Activated T-helper 2 cell treated with anti-CD3 and anti-CD28 coated beads, Interferon-gamma antibody, Interleukin-2, Interleukin-4, amounts not matched to agents 10 μg/mL and 5 μg/mL and 100 μg/mL, durations not matched to agents 14 hours and 24 hours and 36 hours (primary cell): ENCODE results near the gene TTYH2. TPM values are rescaled to one million over a fixed set of nuclear protein-coding genes. Genes with fewer than 3 reads are reported as not detected.
"Not testable (repeated sequence)": the region's sequence is repeated elsewhere in the genome, so short reads cannot be mapped to it uniquely, and the experiment has no call there.

Source experiments
- DNase-seq: peaks from one replicate; pipeline ENCODE4 v3.0.0; 2021; ENCODE audit warnings: low spot score
- H3K27ac Mint-ChIP-seq: one replicate; pipeline ENCODE4 v1.8.0; 2021; ENCODE audit warnings: mixed read lengths
- H3K27me3 Mint-ChIP-seq: one replicate; pipeline ENCODE4 v1.8.0; 2021; ENCODE audit warnings: low read depth, mixed read lengths
- H3K36me3 Mint-ChIP-seq: one replicate; pipeline ENCODE4 v1.8.0; 2021; ENCODE audit warnings: low read depth, mixed read lengths
- H3K4me1 Mint-ChIP-seq: one replicate; pipeline ENCODE4 v1.8.0; 2021; ENCODE audit warnings: low read depth, mixed read lengths
- H3K4me3 Mint-ChIP-seq: one replicate; pipeline ENCODE4 v1.8.0; 2021; ENCODE audit warnings: low read depth, mild to moderate bottlenecking, moderate library complexity, mixed read lengths
- H3K9me3 Mint-ChIP-seq: one replicate; pipeline ENCODE4 v1.8.0; 2021; ENCODE audit warnings: mixed read lengths
- intact Hi-C: fragments of 100-400 bp; cut with micrococcal nuclease; formaldehyde crosslinking; loops from one replicate; pipeline ENCODE4 v1.15.1; 2023
- total RNA-seq: library from RNA; stranded (reverse); gene quantifications from 2 replicates; pipeline ENCODE4 v1.2.3, GENCODE V29; 2022

The TTYH2 gene
- total RNA-seq, 1 donor from 2014 or later: 17.0 TPM

DNA sequence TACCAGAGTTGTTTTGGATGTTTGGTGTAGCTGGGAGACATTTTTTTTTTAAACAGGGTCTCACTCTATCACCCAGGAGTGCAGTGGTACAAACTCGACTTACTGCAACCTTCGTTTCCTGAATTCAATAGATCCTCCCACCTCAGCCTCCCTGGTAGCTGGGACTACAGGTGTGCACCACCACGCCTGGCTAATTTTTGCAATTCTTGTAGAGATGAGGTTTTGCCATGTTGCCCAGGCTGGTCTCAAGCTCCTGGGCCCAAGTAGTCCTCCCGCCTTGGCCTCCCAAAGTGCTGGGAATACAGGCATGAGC is 68.9 kb downstream of the TTYH2 start:
- H3K4me3 Mint-ChIP-seq, H3K36me3 Mint-ChIP-seq, H3K9me3 Mint-ChIP-seq, H3K27me3 Mint-ChIP-seq, DNase-seq: not testable (repeated sequence)
- H3K4me1 Mint-ChIP-seq: peaks cover 51% of the 10 kb centered on the region
- intact Hi-C loops: loop anchor here (2.0 to 5.0 kb wide), 3 partner anchors 71 to 460 kb away; no protein-coding TSS in a partner anchor
- peak overlapping the region; percentile 98 for H3K27ac Mint-ChIP-seq

GRCh38 chr17:74282587-74283370 is 69.4 kb downstream of the TTYH2 start:
- peak; percentile 63 for DNase-seq
- peaks cover 8% of the 10 kb centered on the region for H3K36me3 Mint-ChIP-seq
- peak overlapping the region; percentile 98 for H3K27ac Mint-ChIP-seq
- peaks cover 50% of the 10 kb centered on the region for H3K4me1 Mint-ChIP-seq
- intact Hi-C loops: loop anchor here (1.0 to 5.0 kb wide), 4 partner anchors 16 to 460 kb away; no protein-coding TSS in a partner anchor
- peak overlapping the region; percentile 49 for H3K4me3 Mint-ChIP-seq
- no peaks in the 10 kb centered on the region for H3K9me3 Mint-ChIP-seq
- no peaks in the 10 kb centered on the region for H3K27me3 Mint-ChIP-seq

DNA sequence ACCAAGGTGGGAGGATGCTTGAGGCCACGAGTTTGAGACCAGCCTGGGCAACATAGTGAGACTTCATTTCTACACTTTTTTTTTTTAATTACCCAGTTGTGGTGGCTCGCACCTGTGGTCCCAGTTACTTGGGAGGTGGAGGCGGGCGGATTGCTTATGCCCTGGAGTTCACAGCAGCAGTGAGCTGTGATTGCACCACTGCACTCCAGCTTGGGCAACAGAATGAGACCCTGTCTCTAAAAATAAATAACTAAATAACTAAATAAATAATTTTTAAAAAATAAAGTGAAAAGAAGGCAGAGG is 70.0 kb downstream of the TTYH2 start:
- Mint-ChIP-seq H3K4me3 (no peak overlapping the region), H3K27ac (peak overlapping the region; percentile 98), H3K36me3 (peaks cover 4% of the 10 kb centered on the region), H3K4me1 (peaks cover 50% of the 10 kb centered on the region), H3K9me3 (no peaks in the 10 kb centered on the region), H3K27me3 (no peaks in the 10 kb centered on the region)
- no peak for DNase-seq
- intact Hi-C loops: loop anchor here (1.0 to 5.0 kb wide), 4 partner anchors 15 to 459 kb away; no protein-coding TSS in a partner anchor

DNA sequence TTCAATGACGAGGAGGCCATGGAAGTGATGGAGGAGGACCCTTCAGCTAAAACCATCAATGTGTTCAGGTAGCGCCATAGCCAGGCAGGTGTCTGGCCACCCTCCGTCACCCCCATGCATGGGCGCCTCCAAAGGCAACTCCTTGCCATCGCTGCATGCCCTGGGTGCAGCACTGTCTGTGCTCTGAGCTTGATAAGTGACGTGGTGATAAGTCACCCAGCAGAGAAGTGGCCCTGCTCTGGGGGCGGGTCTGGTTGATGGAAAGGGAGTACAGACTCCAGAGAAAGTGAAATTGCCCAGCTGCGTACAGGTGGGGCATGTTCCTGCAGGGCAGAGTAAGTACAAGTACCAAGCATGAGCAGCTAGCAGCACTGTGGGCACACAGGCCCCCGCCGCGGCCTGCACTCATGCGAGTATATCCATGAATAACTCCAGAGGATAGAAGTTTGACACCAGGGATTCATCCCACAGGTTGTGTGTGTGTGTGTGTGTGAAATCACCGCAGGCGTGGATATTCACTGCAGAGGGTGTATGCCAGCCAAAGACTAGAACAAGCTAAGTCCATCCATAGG is 73.7 kb downstream of the TTYH2 start:
- intact Hi-C loops: no loop called here
- no peaks in the 10 kb centered on the region for H3K9me3 Mint-ChIP-seq

DNA sequence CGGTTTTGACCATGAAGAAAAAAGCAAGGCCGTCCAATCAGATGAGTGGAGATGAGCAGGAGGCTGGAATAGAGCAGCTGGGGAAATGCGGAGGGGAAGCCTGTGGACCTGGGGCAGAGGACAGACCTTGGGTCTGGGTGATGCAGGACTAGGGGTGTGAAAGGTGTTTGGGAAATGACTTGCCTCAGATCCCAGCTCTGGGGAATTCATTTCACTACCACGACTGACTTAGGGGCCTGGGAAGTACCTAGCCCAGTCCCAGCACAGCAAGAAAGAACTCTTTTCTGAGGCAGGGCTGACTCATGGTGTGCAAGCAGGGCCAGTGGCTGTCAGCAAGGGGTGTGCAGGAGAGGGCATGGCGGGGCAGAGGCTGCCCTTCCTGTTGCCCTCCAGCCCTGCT is 75.4 kb downstream of the TTYH2 start:
- H3K9me3 Mint-ChIP-seq: no peaks in the 10 kb centered on the region
- H3K4me3 Mint-ChIP-seq: no peak overlapping the region
- intact Hi-C loops: no loop called here
- H3K36me3 Mint-ChIP-seq: no peaks in the 10 kb centered on the region
- H3K27me3 Mint-ChIP-seq: no peaks in the 10 kb centered on the region
- peaks cover 38% of the 10 kb centered on the region for H3K4me1 Mint-ChIP-seq
- no peak for DNase-seq
- peak overlapping the region; percentile 64 for H3K27ac Mint-ChIP-seq

More for the DNA sequence above, 73.7 kb downstream of the TTYH2 start:
- Mint-ChIP-seq H3K4me3 (no peak overlapping the region), H3K36me3 (no peaks in the 10 kb centered on the region), H3K27me3 (no peaks in the 10 kb centered on the region), H3K27ac (no peak overlapping the region), H3K4me1 (peaks cover 47% of the 10 kb centered on the region)
- no peak for DNase-seq

DNA sequence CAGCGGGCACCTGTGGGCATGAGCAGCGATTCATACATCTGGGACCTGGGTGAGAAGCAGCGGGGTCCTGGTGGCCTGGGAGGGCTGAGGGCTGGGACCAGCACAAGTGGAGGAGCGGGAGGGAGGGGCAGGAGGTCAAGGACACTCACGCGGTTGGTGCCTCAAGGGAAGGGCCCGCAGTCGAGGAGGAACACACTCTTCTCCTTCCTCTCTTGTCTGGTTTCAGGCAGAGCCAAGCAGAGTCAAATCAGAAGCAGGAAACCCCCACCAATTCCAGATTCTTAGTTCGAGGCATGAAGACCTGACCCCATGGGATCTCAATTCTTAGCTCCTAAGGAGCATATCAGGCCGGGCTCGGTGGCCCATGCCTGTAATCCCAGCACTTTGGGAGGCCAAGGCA is 76.3 kb downstream of the TTYH2 start:
- DNase-seq: no peak
- H3K4me3 Mint-ChIP-seq: no peak overlapping the region
- intact Hi-C loops: no loop called here
- peak overlapping the region; percentile 64 for H3K27ac Mint-ChIP-seq
- H3K4me1 Mint-ChIP-seq: peaks cover 36% of the 10 kb centered on the region
- peaks cover 2% of the 10 kb centered on the region for H3K9me3 Mint-ChIP-seq
- H3K36me3 Mint-ChIP-seq: no peaks in the 10 kb centered on the region
- no peaks in the 10 kb centered on the region for H3K27me3 Mint-ChIP-seq

- Mint-ChIP-seq H3K4me1 (peaks cover 29% of the 10 kb centered on the region), H3K27ac (no peak overlapping the region), H3K27me3 (no peaks in the 10 kb centered on the region), H3K9me3 (peaks cover 4% of the 10 kb centered on the region), H3K4me3 (no peak overlapping the region), H3K36me3 (no peaks in the 10 kb centered on the region)
- DNase-seq: no peak
- intact Hi-C loops: no loop called here
Observed at GRCh38 chr17:74290340-74290739, 77.0 kb downstream of the TTYH2 start.

DNA sequence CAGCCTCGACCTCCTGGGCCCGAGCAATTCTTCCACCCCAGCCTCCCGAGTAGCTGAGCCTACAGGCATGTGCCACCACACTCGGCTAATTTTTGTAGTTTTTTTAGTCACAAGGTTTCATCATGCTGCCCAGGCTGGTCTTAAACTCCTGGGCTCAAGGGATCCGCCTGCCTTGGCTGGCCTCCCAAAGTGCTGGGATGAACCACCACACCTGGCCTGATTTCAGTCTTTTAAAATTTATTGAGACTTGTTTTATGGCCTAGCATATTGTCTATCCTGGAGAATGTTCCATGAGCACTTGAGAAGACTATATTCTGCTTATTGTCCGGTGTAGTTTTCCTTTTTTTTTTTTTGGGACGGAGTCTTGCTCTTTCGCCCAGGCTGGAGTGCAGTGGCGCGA is 79.1 kb downstream of the TTYH2 start:
- no peak for DNase-seq
- intact Hi-C loops: no loop called here

DNA sequence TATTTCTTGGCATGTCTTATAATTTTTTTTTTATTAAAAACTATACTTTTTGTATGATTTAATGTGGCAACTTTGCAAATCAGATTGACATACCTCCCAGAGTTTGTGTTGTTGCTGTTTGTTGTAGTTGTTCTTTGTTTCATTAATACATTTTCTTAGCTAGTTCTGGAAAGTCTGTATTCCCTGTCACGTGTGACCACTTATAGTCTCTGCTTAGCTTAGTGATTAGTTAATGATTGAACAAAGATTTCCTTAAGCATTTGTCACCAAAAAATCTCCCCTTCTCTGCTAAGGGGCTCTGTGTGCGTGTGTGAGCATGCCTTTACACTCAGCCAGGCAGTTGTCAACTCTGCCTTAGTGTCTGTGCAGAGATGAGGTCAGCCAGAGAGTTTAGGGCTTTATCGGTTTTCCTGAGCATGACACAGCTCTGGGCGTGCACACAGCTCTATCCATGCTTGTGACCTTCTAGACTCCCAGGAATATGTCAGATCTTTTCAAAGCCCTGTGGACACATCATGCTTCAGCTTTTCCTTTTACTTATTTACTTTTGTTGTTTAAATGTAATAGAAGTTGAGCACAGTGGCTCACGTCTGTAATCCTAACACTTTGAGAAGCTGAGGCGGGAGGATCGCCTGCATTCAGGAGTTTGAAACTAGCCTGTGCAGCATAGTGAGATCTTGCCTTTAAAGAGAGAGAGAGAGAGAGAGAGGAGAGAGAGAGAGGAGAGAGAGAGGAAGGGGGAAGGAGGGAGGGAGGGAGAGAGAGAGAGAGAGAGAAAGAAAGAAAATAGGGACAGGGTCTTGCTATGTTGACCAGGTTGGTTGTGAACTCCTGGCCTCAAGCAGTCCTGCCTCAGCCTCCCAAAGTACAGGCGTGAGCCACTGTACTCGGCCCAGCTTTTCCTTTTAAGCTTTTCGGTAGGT is 82.5 kb downstream of the TTYH2 start:
- peaks cover 4% of the 10 kb centered on the region for H3K9me3 Mint-ChIP-seq
- H3K27ac Mint-ChIP-seq: no peak overlapping the region
- intact Hi-C loops: loop anchor here (2.0 to 5.0 kb wide), 2 partner anchors 83 to 161 kb away; partner anchors contain the start of gene TTYH2
- no peak overlapping the region for H3K4me3 Mint-ChIP-seq
- no peaks in the 10 kb centered on the region for H3K36me3 Mint-ChIP-seq
- no peak for DNase-seq
- peaks cover 17% of the 10 kb centered on the region for H3K4me1 Mint-ChIP-seq
- H3K27me3 Mint-ChIP-seq: peaks cover 4% of the 10 kb centered on the region

More for the DNA sequence above, 79.1 kb downstream of the TTYH2 start:
- peaks cover 4% of the 10 kb centered on the region for H3K9me3 Mint-ChIP-seq
- no peak overlapping the region for H3K4me3 Mint-ChIP-seq
- peaks cover 31% of the 10 kb centered on the region for H3K4me1 Mint-ChIP-seq
- no peaks in the 10 kb centered on the region for H3K36me3 Mint-ChIP-seq
- no peak overlapping the region for H3K27ac Mint-ChIP-seq
- no peaks in the 10 kb centered on the region for H3K27me3 Mint-ChIP-seq

GRCh38 chr17:74296548-74296936 is 83.2 kb downstream of the TTYH2 start:
- peaks cover 4% of the 10 kb centered on the region for H3K9me3 Mint-ChIP-seq
- no peaks in the 10 kb centered on the region for H3K36me3 Mint-ChIP-seq
- peaks cover 23% of the 10 kb centered on the region for H3K4me1 Mint-ChIP-seq
- no peak overlapping the region for H3K4me3 Mint-ChIP-seq
- no peak overlapping the region for H3K27ac Mint-ChIP-seq
- peak; percentile 32 for DNase-seq
- intact Hi-C loops: loop anchor here (2.0 to 5.0 kb wide), 2 partner anchors 84 to 161 kb away; partner anchors contain the start of gene TTYH2
- peaks cover 4% of the 10 kb centered on the region for H3K27me3 Mint-ChIP-seq

DNA sequence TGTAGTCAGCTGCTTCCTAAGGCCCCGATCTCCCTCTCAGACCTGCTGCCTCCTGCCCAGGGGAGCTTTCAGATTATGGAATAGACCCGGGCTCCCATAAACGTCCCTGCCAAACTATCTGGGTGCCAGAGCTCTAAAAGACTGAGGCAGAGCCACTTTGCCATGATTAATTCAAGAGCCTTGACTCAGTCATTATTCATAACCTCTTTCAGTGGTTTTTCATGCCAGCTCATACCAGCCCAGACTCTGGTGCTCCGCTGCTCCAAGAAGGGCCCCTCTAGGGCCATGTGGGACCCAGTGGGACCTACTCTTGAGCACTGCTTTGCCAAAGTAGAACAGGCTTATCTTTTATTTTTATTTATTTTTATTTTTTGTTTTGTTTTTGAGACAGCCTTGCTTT is 84.6 kb downstream of the TTYH2 start:
- intact Hi-C loops: loop anchor here (1.0 to 5.0 kb wide), 3 partner anchors 15 to 159 kb away; partner anchors contain the start of gene TTYH2
- H3K36me3 Mint-ChIP-seq: no peaks in the 10 kb centered on the region
- peaks cover 23% of the 10 kb centered on the region for H3K4me1 Mint-ChIP-seq
- H3K27ac Mint-ChIP-seq: peak overlapping the region; percentile 60
- peak overlapping the region; percentile 27 for H3K4me3 Mint-ChIP-seq
- H3K9me3 Mint-ChIP-seq: peaks cover 4% of the 10 kb centered on the region
- peaks cover 4% of the 10 kb centered on the region for H3K27me3 Mint-ChIP-seq
- DNase-seq: no peak

DNA sequence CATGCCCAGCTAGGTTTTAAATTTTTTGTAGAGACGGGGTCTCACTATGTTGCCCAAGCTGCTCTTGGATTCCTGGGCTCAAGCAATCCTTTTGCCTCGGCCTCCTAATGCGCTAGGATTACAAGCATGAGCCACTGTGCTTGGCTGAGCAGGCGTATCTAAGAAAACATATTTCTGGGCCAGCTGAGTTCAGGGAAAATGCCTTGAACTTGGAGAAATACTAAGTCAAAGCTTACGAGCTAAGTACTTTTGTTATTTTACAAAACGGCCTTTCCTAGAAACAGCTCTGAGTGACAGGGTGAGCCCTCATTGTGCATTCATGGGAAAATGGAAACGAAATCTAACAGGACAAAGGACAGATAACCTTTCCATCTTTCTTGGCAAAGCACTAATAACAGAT is 85.4 kb downstream of the TTYH2 start:
- Mint-ChIP-seq H3K27me3 (peaks cover 4% of the 10 kb centered on the region), H3K9me3 (peaks cover 4% of the 10 kb centered on the region), H3K4me1 (peaks cover 23% of the 10 kb centered on the region), H3K4me3 (no peak overlapping the region), H3K36me3 (no peaks in the 10 kb centered on the region), H3K27ac (no peak overlapping the region)
- intact Hi-C loops: loop anchor here (1.0 to 5.0 kb wide), 2 partner anchors 15 to 159 kb away; no protein-coding TSS in a partner anchor
- DNase-seq: no peak
